Measurements from ENCODE around the gene CRB1. TPM values are rescaled to one million over a fixed set of nuclear protein-coding genes. Genes with fewer than 3 reads are reported as not detected.
"Not testable (repeated sequence)": the region's sequence is repeated elsewhere in the genome, so short reads cannot be mapped to it uniquely, and the experiment has no call there.

The CRB1 gene
- total RNA-seq, 1 donor from 2014 or later, result 0.24 TPM

GRCh38 chr1:197391303-197392226, 123.5 kb downstream of the CRB1 start:
- DNase-seq (ENCODE audit: low spot score), result no peak
- intact Hi-C loops (cut with DNase I), result no loop called here

GRCh38 chr1:197392541-197392940, 124.5 kb downstream of the CRB1 start:
- intact Hi-C loops (cut with DNase I), result no loop called here
- no peak for DNase-seq (ENCODE audit: low spot score)

GRCh38 chr1:197393105-197393504, 125.1 kb downstream of the CRB1 start:
- DNase-seq (ENCODE audit: low spot score), result no peak
- intact Hi-C loops (cut with DNase I), result no loop called here

- no peak for DNase-seq (ENCODE audit: low spot score)
- intact Hi-C loops (cut with DNase I), result no loop called here
Measured at GRCh38 chr1:197393772-197394171, 125.7 kb downstream of the CRB1 start.

GRCh38 chr1:197394831-197395608, 127.0 kb downstream of the CRB1 start:
- DNase-seq (ENCODE audit: low spot score), result no peak
- intact Hi-C loops (cut with DNase I), result no loop called here

- intact Hi-C loops (cut with DNase I), result no loop called here
- DNase-seq (ENCODE audit: low spot score), result no peak
Measured at GRCh38 chr1:197397895-197398294, 129.8 kb downstream of the CRB1 start.

GRCh38 chr1:197399755-197400521, 131.9 kb downstream of the CRB1 start:
- intact Hi-C loops (cut with DNase I), result no loop called here
- no peak for DNase-seq (ENCODE audit: low spot score)

- intact Hi-C loops (cut with DNase I), result no loop called here
- no peak for DNase-seq (ENCODE audit: low spot score)
Measured at GRCh38 chr1:197400522-197400902, 132.5 kb downstream of the CRB1 start.

GRCh38 chr1:197402189-197402588, 134.1 kb downstream of the CRB1 start:
- intact Hi-C loops (cut with DNase I), result no loop called here
- no peak for DNase-seq (ENCODE audit: low spot score)

GRCh38 chr1:197404774-197405173, 136.7 kb downstream of the CRB1 start:
- DNase-seq (ENCODE audit: low spot score); intact Hi-C loops (cut with DNase I): not testable (repeated sequence)

GRCh38 chr1:197405614-197406013, 137.6 kb downstream of the CRB1 start:
- intact Hi-C loops (cut with DNase I); DNase-seq (ENCODE audit: low spot score): not testable (repeated sequence)

GRCh38 chr1:197413564-197413963, 145.5 kb downstream of the CRB1 start:
- DNase-seq (ENCODE audit: low spot score), result no peak
- intact Hi-C loops (cut with DNase I), result no loop called here

GRCh38 chr1:197415221-197415620, 147.2 kb downstream of the CRB1 start:
- intact Hi-C loops (cut with DNase I), result no loop called here
- DNase-seq (ENCODE audit: low spot score), result no peak

GRCh38 chr1:197418693-197419092, 150.6 kb downstream of the CRB1 start:
- intact Hi-C loops (cut with DNase I), result no loop called here
- no peak for DNase-seq (ENCODE audit: low spot score)

GRCh38 chr1:197422993-197423392, 154.9 kb downstream of the CRB1 start:
- intact Hi-C loops (cut with DNase I), result no loop called here
- no peak for DNase-seq (ENCODE audit: low spot score)

- intact Hi-C loops (cut with DNase I), result no loop called here
- DNase-seq (ENCODE audit: low spot score), result no peak
Measured at GRCh38 chr1:197424380-197424779, 156.3 kb downstream of the CRB1 start.

GRCh38 chr1:197429372-197429771, 161.3 kb downstream of the CRB1 start:
- DNase-seq (ENCODE audit: low spot score), result no peak
- intact Hi-C loops (cut with DNase I), result no loop called here

- intact Hi-C loops (cut with DNase I), result no loop called here
- DNase-seq (ENCODE audit: low spot score), result no peak
Measured at GRCh38 chr1:197435224-197435623, 167.2 kb downstream of the CRB1 start.

- DNase-seq (ENCODE audit: low spot score), result no peak
- intact Hi-C loops (cut with DNase I), result no loop called here
Measured at GRCh38 chr1:197437601-197438000, 169.5 kb downstream of the CRB1 start.

Data from cardiac septum (tissue), 1 donor.